HCT116 (cell line): ENCODE data around the gene CACNA1C. TPM values are rescaled to one million over a fixed set of nuclear protein-coding genes. Genes with fewer than 3 reads are reported as not detected.

ENCODE experiments used
- ATAC-seq: fragments of 200-7000 bp; cut with Tn5 transposase; 2 replicates; pipeline ENCODE4 v1.9.1; 2020; ENCODE audit warnings: mild to moderate bottlenecking, moderate library complexity
- BruUV-seq: library from RNA; stranded (reverse); fragments of 400-500 nt; replicated peaks from 2 replicates; lab custom pipeline; 2021; lab: Mats Ljungman, UMichigan
- CTCF ChIA-PET: fragments of 300-600 bp; sonication (Branson Sonifier 250); formaldehyde crosslinking; loops from one replicate; lab custom pipeline; 2021; ENCODE audit warnings: antibody characterized with exemption; lab: Charles Lee
- POLR2A ChIA-PET: fragments of 300-600, 350-600 bp; sonication (Branson Sonifier 250); formaldehyde crosslinking; loops from one replicate; lab custom pipeline; 2021; ENCODE audit warnings: antibody characterized with exemption; lab: Charles Lee
- RAD21 ChIA-PET, 2 experiments: fragments of 300-600 bp; sonication (Branson Sonifier 250); formaldehyde crosslinking; loops; one replicate each; lab custom pipeline; 2023; ENCODE audit warnings: low total read pairs in 2 of 2; ENCODE audit not compliant: uncharacterized antibody in 2 of 2, unreplicated experiment in 2 of 2, low non-redundant PET in 1 of 2; lab: Charles Lee
- DNase-seq: peaks from one replicate; pipeline ENCODE4 v3.0.0-alpha.2; 2010; ENCODE audit warnings: low read depth, low spot score
- H2AFZ ChIP-seq: fragments of 200-600 bp; shearing (Covaris generic), sonication (generic); 2 replicates; pipeline ENCODE4 v1.6.1; 2017; ENCODE audit warnings: low read depth, mixed run types, mixed read lengths, antibody characterized with exemption, low read length; ENCODE audit not compliant: poor library complexity, severe bottlenecking
- H3K27ac ChIP-seq: 2 replicates; pipeline ENCODE4 v1.5.1; 2012; ENCODE audit warnings: low read depth, low read length
- H3K27me3 ChIP-seq: fragments of 200-600 bp; sonication (generic); 2 replicates; pipeline ENCODE4 v1.6.1; 2016; ENCODE audit warnings: mixed run types, low read length, mixed read lengths; ENCODE audit not compliant: insufficient read depth
- H3K36me3 ChIP-seq, 2 experiments: fragments of 200-500 bp in 1 of 2; fragments of 200-600 bp in 1 of 2; sonication (Bioruptor generic) in 1 of 2; sonication (generic) in 1 of 2; 2 replicates each; pipeline versions ENCODE4 v1.5.1 to v1.6.1; 2014 to 2016; ENCODE audit warnings: low read length in 2 of 2, inconsistent platforms in 1 of 2, mixed read lengths in 1 of 2, mixed run types in 1 of 2; ENCODE audit not compliant: insufficient read depth in 2 of 2, control insufficient read depth in 1 of 2
- H3K4me1 ChIP-seq, 2 experiments: fragments of 200-600 bp in 1 of 2; sonication (generic) in 1 of 2; 2 replicates each; pipeline versions ENCODE4 v1.5.1 to v1.6.1; 2012 to 2017; ENCODE audit warnings: low read length in 2 of 2, inconsistent platforms in 1 of 2, mild to moderate bottlenecking in 1 of 2, mixed read lengths in 1 of 2, mixed run types in 1 of 2, moderate library complexity in 1 of 2; ENCODE audit not compliant: insufficient read depth in 2 of 2, control insufficient read depth in 1 of 2
- H3K4me2 ChIP-seq: fragments of 200-600 bp; sonication (generic); 2 replicates; pipeline ENCODE4 v1.6.1; 2017; ENCODE audit warnings: mixed run types, low read length, mixed read lengths
- H3K4me3 ChIP-seq, 2 experiments: fragments of 200-600 bp in 1 of 2; sonication (generic) in 1 of 2; replicated peaks in 1 of 2; 2 replicates each; pipeline ENCODE4 v1.5.1; 2011 to 2016; ENCODE audit warnings: low read length in 2 of 2, control low read depth in 1 of 2, low read depth in 1 of 2, mild to moderate bottlenecking in 1 of 2, mixed read lengths in 1 of 2, mixed run types in 1 of 2
- H3K79me2 ChIP-seq: fragments of 200-600 bp; sonication (generic); 2 replicates; pipeline ENCODE4 v1.6.1; 2017; ENCODE audit warnings: mild to moderate bottlenecking, mixed run types, low read length, moderate library complexity, mixed read lengths; ENCODE audit not compliant: insufficient read depth
- H3K9ac ChIP-seq: fragments of 200-600 bp; sonication (generic); 2 replicates; pipeline ENCODE4 v1.6.1; 2016; ENCODE audit warnings: low read length, mixed read lengths
- H3K9me2 ChIP-seq: fragments of 200-600 bp; sonication (generic), shearing (Covaris generic); 2 replicates; pipeline ENCODE4 v1.6.1; 2017; ENCODE audit warnings: mixed run types, mild to moderate bottlenecking, moderate library complexity; ENCODE audit not compliant: insufficient read depth
- H3K9me3 ChIP-seq, 2 experiments: fragments of 200-500 bp in 1 of 2; fragments of 200-600 bp in 1 of 2; sonication (Bioruptor generic) in 1 of 2; sonication (generic) in 1 of 2; 2 replicates each; pipeline ENCODE4 v1.6.1; 2014 to 2017; ENCODE audit warnings: low read length in 2 of 2, mixed read lengths in 2 of 2, inconsistent platforms in 1 of 2, low read depth in 1 of 2, mild to moderate bottlenecking in 1 of 2, mixed run types in 1 of 2, moderate library complexity in 1 of 2; ENCODE audit not compliant: control insufficient read depth in 1 of 2, insufficient read depth in 1 of 2
- H4K20me1 ChIP-seq: fragments of 200-600 bp; sonication (generic), shearing (Covaris generic); 2 replicates; pipeline ENCODE4 v1.6.1; 2017; ENCODE audit warnings: mixed run types, mild to moderate bottlenecking, moderate library complexity; ENCODE audit not compliant: insufficient read depth
- CEBPB ChIP-seq: IDR thresholded peaks from 2 replicates; pipeline ENCODE4 v1.6.1; 2012; ENCODE audit warnings: low read depth
- POLR2A ChIP-seq: IDR thresholded peaks from 2 replicates; pipeline ENCODE4 v1.7.0; 2011; ENCODE audit warnings: borderline replicate concordance; ENCODE audit not compliant: insufficient read depth, insufficient read length; ENCODE audit errors: extremely low read depth
- POLR2AphosphoS5 ChIP-seq: IDR thresholded peaks from 2 replicates; pipeline ENCODE4 v1.6.1; 2011; ENCODE audit warnings: mild to moderate bottlenecking, low read depth, low read length, moderate library complexity
- SIN3A ChIP-seq: IDR thresholded peaks from 2 replicates; pipeline ENCODE4 v1.6.1; 2012; ENCODE audit warnings: low read depth
- TCF7L2 ChIP-seq: IDR thresholded peaks from 2 replicates; pipeline ENCODE4 v1.7.0; 2011; ENCODE audit warnings: borderline replicate concordance, inconsistent platforms; ENCODE audit not compliant: insufficient read depth, insufficient read length; ENCODE audit errors: extremely low read depth
- YY1 ChIP-seq: IDR thresholded peaks from 2 replicates; pipeline ENCODE4 v1.6.1; 2011; ENCODE audit warnings: low read length, low read depth, moderate library complexity, mild to moderate bottlenecking; ENCODE audit not compliant: insufficient replicate concordance; ENCODE audit errors: extremely low read depth
- ZNF274 ChIP-seq: fragments of 200-500 bp; sonication (Bioruptor generic); IDR thresholded peaks from 2 replicates; pipeline ENCODE4 v1.6.1; 2014; ENCODE audit warnings: mild to moderate bottlenecking, low read depth, low read length, inconsistent platforms
- intact Hi-C: fragments of 100-400 bp; cut with micrococcal nuclease; formaldehyde crosslinking; loops from 2 replicates; pipeline ENCODE4 v1.10.0; 2022
- total RNA-seq: library from RNA; stranded (reverse); gene quantifications from one replicate; pipeline ENCODE4 v1.2.1, GENCODE V29; 2021; ENCODE audit not compliant: unreplicated experiment
- TF ChIP-seq, protein P1 (sequence below): IDR thresholded peaks from 2 replicates; pipeline ENCODE4 v1.6.1; 2012; ENCODE audit warnings: low read depth

CACNA1C gene
- total RNA-seq, 1 experiment from 2014 or later = 0.05 TPM

DNA sequence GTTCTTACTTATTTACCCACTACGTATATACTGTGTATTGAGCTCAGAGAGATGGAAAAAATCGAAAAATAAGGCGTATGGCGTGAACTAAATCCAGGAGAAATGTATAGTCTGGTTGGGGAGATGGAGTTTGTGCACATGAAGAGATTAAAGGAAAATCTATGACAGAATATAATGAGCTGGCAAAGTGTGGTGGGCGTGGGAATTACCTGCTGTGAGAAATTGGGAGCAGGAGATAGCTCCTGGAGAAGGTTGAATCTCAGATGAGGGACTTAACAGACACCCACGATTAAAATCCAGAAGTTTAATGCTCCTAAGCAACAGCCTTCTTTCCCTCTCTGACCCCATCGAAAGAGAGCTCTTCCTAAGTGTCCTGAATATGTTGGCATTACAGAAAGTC lies 517.8 kb downstream of the CACNA1C start:
- Histone ChIP-seq H3K4me1 (no peaks in the 10 kb centered on the region), H3K9me2 (no peaks in the 10 kb centered on the region), H3K27ac (no peak overlapping the region), H4K20me1 (no peaks in the 10 kb centered on the region), H3K27me3 (peaks cover 42% of the 10 kb centered on the region), H3K79me2 (no peaks in the 10 kb centered on the region), H2AFZ (no peak overlapping the region), H3K36me3 (no peaks in the 10 kb centered on the region), H3K4me2 (no peak overlapping the region), H3K9ac (no peak overlapping the region), H3K4me3 (no peak overlapping the region), H3K9me3 (no peaks in the 10 kb centered on the region)
- POLR2A ChIA-PET = no interaction called here
- no peak for TF ChIP-seq CEBPB
- TF ChIP-seq TCF7L2 = no peak
- TF ChIP-seq POLR2AphosphoS5 = no peak
- TF ChIP-seq SIN3A = no peak
- TF ChIP-seq YY1 = no peak
- no peak for TF ChIP-seq POLR2A
- TF ChIP-seq, protein P1, sequence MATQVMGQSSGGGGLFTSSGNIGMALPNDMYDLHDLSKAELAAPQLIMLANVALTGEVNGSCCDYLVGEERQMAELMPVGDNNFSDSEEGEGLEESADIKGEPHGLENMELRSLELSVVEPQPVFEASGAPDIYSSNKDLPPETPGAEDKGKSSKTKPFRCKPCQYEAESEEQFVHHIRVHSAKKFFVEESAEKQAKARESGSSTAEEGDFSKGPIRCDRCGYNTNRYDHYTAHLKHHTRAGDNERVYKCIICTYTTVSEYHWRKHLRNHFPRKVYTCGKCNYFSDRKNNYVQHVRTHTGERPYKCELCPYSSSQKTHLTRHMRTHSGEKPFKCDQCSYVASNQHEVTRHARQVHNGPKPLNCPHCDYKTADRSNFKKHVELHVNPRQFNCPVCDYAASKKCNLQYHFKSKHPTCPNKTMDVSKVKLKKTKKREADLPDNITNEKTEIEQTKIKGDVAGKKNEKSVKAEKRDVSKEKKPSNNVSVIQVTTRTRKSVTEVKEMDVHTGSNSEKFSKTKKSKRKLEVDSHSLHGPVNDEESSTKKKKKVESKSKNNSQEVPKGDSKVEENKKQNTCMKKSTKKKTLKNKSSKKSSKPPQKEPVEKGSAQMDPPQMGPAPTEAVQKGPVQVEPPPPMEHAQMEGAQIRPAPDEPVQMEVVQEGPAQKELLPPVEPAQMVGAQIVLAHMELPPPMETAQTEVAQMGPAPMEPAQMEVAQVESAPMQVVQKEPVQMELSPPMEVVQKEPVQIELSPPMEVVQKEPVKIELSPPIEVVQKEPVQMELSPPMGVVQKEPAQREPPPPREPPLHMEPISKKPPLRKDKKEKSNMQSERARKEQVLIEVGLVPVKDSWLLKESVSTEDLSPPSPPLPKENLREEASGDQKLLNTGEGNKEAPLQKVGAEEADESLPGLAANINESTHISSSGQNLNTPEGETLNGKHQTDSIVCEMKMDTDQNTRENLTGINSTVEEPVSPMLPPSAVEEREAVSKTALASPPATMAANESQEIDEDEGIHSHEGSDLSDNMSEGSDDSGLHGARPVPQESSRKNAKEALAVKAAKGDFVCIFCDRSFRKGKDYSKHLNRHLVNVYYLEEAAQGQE = no peak
- TF ChIP-seq ZNF274 = no peak
- ATAC-seq = no peak
- intact Hi-C loops = no loop called here
- CTCF ChIA-PET = no interaction called here
- RAD21 ChIA-PET = no interaction called here
- BruUV-seq = no TSS peak
- DNase-seq = no peak
